ENCODE results near the gene ZCCHC24. TPM values are rescaled to one million over a fixed set of nuclear protein-coding genes. Genes with fewer than 3 reads are reported as not detected.

ZCCHC24 gene
- total and polyA plus RNA-seq, 4 donors: 7.8 to 23.9 (median 14.8) TPM

GRCh38 chr10:79384773-79385391 lies 60.5 kb downstream of the ZCCHC24 start:
- Histone ChIP-seq H3K36me3 (ENCODE audit: control insufficient read depth in 4 of 4, insufficient read depth in 3 of 4, low read depth in 1 of 4, low read length in 3 of 4) (peaks cover 0 to 24% (median 10%) of the 10 kb centered on the region in 4 donors), H3K9me3 (ENCODE audit: control insufficient read depth in 4 of 4, low read length in 3 of 4) (no peaks in the 10 kb centered on the region), H3K4me1 (ENCODE audit: control insufficient read depth in 4 of 4, insufficient read depth in 4 of 4, low read length in 3 of 4) (peaks cover 9 to 46% (median 26%) of the 10 kb centered on the region in 4 donors), H3K9ac (ENCODE audit: low read depth in 1 of 2, low read length in 2 of 2) (no peak overlapping the region), H3K27me3 (ENCODE audit: control insufficient read depth in 4 of 4, insufficient read depth in 4 of 4, low read length in 3 of 4) (no peaks in the 10 kb centered on the region), H3K4me3 (ENCODE audit: low read depth in 1 of 3, low read length in 3 of 3) (no peak overlapping the region), H3K27ac (ENCODE audit: low read depth in 1 of 2, low read length in 2 of 2) (no peak overlapping the region)
- no peak for DNase-seq (ENCODE audit: low spot score)
- 93% methylated on average over 14 of the region's 14 CpGs for WGBS
- TF ChIP-seq FOXA1 (IDR thresholded peaks at IDR 0.05) (no peak), GABPA (IDR thresholded peaks at IDR 0.05 in 1 of 2, conservative IDR thresholded peaks at IDR 0.05 in 1 of 2) (no peak), MAX (IDR thresholded peaks at IDR 0.05) (no peak)

GRCh38 chr10:79383974-79384606 lies 61.3 kb downstream of the ZCCHC24 start:
- DNase-seq (ENCODE audit: low spot score): peak; percentile 32
- peak overlapping the region in 1 of 2 donors; percentile 48 for H3K27ac ChIP-seq (ENCODE audit: low read depth in 1 of 2, low read length in 2 of 2)
- peaks cover 0 to 24% (median 9%) of the 10 kb centered on the region in 4 donors for H3K36me3 ChIP-seq (ENCODE audit: control insufficient read depth in 4 of 4, insufficient read depth in 3 of 4, low read depth in 1 of 4, low read length in 3 of 4)
- H3K4me3 ChIP-seq (ENCODE audit: low read depth in 1 of 3, low read length in 3 of 3): no peak overlapping the region
- WGBS: 96% methylated on average over 12 of the region's 12 CpGs
- no peaks in the 10 kb centered on the region for H3K9me3 ChIP-seq (ENCODE audit: control insufficient read depth in 4 of 4, low read length in 3 of 4)
- H3K27me3 ChIP-seq (ENCODE audit: control insufficient read depth in 4 of 4, insufficient read depth in 4 of 4, low read length in 3 of 4): no peaks in the 10 kb centered on the region
- no peak overlapping the region for H3K9ac ChIP-seq (ENCODE audit: low read depth in 1 of 2, low read length in 2 of 2)
- TF ChIP-seq RAD21 (IDR thresholded peaks at IDR 0.05): no peak
- no peak for TF ChIP-seq MAX (IDR thresholded peaks at IDR 0.05)
- no peak for TF ChIP-seq JUND (IDR thresholded peaks at IDR 0.05)
- TF ChIP-seq GABPA (IDR thresholded peaks at IDR 0.05 in 1 of 2, conservative IDR thresholded peaks at IDR 0.05 in 1 of 2): no peak
- no peak for TF ChIP-seq REST (IDR thresholded peaks at IDR 0.05)
- no peak for TF ChIP-seq RXRA (IDR thresholded peaks at IDR 0.05)
- no peak for TF ChIP-seq FOXA1 (IDR thresholded peaks at IDR 0.05)
- no peak for TF ChIP-seq EGR1 (IDR thresholded peaks at IDR 0.05; ENCODE audit: low read depth in 2 of 2)
- TF ChIP-seq SP1 (IDR thresholded peaks at IDR 0.05): no peak
- TF ChIP-seq HNF4A (conservative IDR thresholded peaks at IDR 0.05): no peak
- no peak for TF ChIP-seq HNF4G (IDR thresholded peaks at IDR 0.05)
- TF ChIP-seq, protein P1, sequence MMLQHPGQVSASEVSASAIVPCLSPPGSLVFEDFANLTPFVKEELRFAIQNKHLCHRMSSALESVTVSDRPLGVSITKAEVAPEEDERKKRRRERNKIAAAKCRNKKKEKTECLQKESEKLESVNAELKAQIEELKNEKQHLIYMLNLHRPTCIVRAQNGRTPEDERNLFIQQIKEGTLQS (IDR thresholded peaks at IDR 0.05): no peak
- no peak for TF ChIP-seq CTCF (IDR thresholded peaks at IDR 0.05; ENCODE audit: low read depth, low read length, missing input control)
- TF ChIP-seq FOXA2 (IDR thresholded peaks at IDR 0.05): no peak
- H3K4me1 ChIP-seq (ENCODE audit: control insufficient read depth in 4 of 4, insufficient read depth in 4 of 4, low read length in 3 of 4): peaks cover 9 to 52% (median 26%) of the 10 kb centered on the region in 4 donors

All from liver (tissue), 9 donors.